A549 (cell line): Measurements from ENCODE around the gene ZNF214. TPM values are rescaled to one million over a fixed set of nuclear protein-coding genes. Genes with fewer than 3 reads are reported as not detected.

Source experiments
- ATAC-seq, 2 experiments: fragments of 200-7000 bp in 1 of 2; fragments of >200 bp in 1 of 2; cut with Nextera tagmentation in 1 of 2; cut with Tn5 transposase in 1 of 2; 3 replicates each; pipeline versions ENCODE4 v1.8.0 to v1.9.1; 2018 to 2020; ENCODE audit warnings: mild to moderate bottlenecking in 1 of 2, moderate library complexity in 1 of 2
- CTCF ChIA-PET: fragments of 300-600 bp; sonication (Branson Sonifier 250); formaldehyde crosslinking; extraction: SDS; loops from one replicate; lab custom pipeline; 2021; ENCODE audit warnings: antibody characterized with exemption, inconsistent platforms; lab: Yijun Ruan, JAX
- POLR2A ChIA-PET: fragments of 350-600 bp; formaldehyde crosslinking; extraction: SDS; loops from one replicate; lab custom pipeline; 2021; ENCODE audit warnings: antibody characterized with exemption, inconsistent platforms; lab: Yijun Ruan, JAX
- DNase-seq, 2 experiments: peaks; one replicate each; pipeline versions ENCODE4 v3.0.0 to v3.0.0-alpha.2; 2011 to 2016; ENCODE audit warnings: low read depth in 1 of 2, low spot score in 1 of 2
- FAIRE-seq: peaks from 2 replicates; lab custom pipeline; 2011; peaks lifted over from hg19 to GRCh38; lab: Jason Lieb, UNC
- H3K27ac ChIP-seq, 2 experiments: fragments of >200 bp; sonication (Bioruptor Twin); formaldehyde crosslinking; 3 replicates each; pipeline ENCODE4 v1.5.1; 2016 to 2017
- H3K4me1 ChIP-seq: fragments of >200 bp; sonication (Bioruptor Twin); formaldehyde crosslinking; 3 replicates; pipeline ENCODE4 v1.6.1; 2016
- H3K4me2 ChIP-seq: fragments of >200 bp; sonication (Bioruptor Twin); formaldehyde crosslinking; 3 replicates; pipeline ENCODE4 v1.6.1; 2016
- H3K4me3 ChIP-seq: fragments of >200 bp; sonication (Bioruptor Twin); formaldehyde crosslinking; 3 replicates; pipeline ENCODE4 v1.5.1; 2016
- H3K9me3 ChIP-seq: fragments of >200 bp; sonication (Bioruptor Twin); formaldehyde crosslinking; 3 replicates; pipeline ENCODE4 v1.6.1; 2016
- CBX8 ChIP-seq: fragments of 200-600 bp; sonication (generic); IDR thresholded peaks from 2 replicates; pipeline ENCODE4 v1.6.1; 2016
- CHD4 ChIP-seq: fragments of 200-600 bp; sonication (generic); IDR thresholded peaks from 2 replicates; pipeline ENCODE4 v1.6.1; 2016; ENCODE audit warnings: antibody characterized with exemption, mild to moderate bottlenecking, borderline replicate concordance
- EHF ChIP-seq: fragments of 250-450 bp; sonication (Bioruptor Pico); IDR thresholded peaks from 2 replicates; pipeline ENCODE4 v1.5.0; 2020; ENCODE audit warnings: mild to moderate bottlenecking
- EHMT2 ChIP-seq: fragments of 200-600 bp; sonication (generic); IDR thresholded peaks from 2 replicates; pipeline ENCODE4 v1.6.1; 2016; ENCODE audit warnings: antibody characterized with exemption, low read depth, mild to moderate bottlenecking, moderate library complexity
- ELK1 ChIP-seq: fragments of 150-350 bp; IDR thresholded peaks from 2 replicates; pipeline ENCODE4 v1.6.1; 2014; ENCODE audit warnings: low read depth, mild to moderate bottlenecking, low read length
- EP300 ChIP-seq, 2 experiments: fragments of >200 bp; sonication (Bioruptor Twin); formaldehyde crosslinking; IDR thresholded peaks; 2 replicates in 1 of 2; 3 replicates in 1 of 2; pipeline ENCODE4 v1.6.1; 2016 to 2017
- ESRRA ChIP-seq: fragments of 150-350 bp; IDR thresholded peaks from 2 replicates; pipeline ENCODE4 v1.6.1; 2014; ENCODE audit warnings: mild to moderate bottlenecking, low read length, borderline replicate concordance
- FOSB ChIP-seq: fragments of 250-450 bp; sonication (Bioruptor Pico); IDR thresholded peaks from 2 replicates; pipeline ENCODE4 v1.5.0; 2020; ENCODE audit warnings: mild to moderate bottlenecking, moderate library complexity
- FOXS1 ChIP-seq: fragments of 250-450 bp; sonication (Bioruptor Pico); IDR thresholded peaks from 2 replicates; pipeline ENCODE4 v1.5.0; 2020; ENCODE audit warnings: mild to moderate bottlenecking, moderate library complexity
- HES2 ChIP-seq: fragments of >200 bp; sonication (Bioruptor Twin); formaldehyde crosslinking; IDR thresholded peaks from 2 replicates; pipeline ENCODE4 v1.6.1; 2016
- HOXA7 ChIP-seq: fragments of 250-450 bp; sonication (Bioruptor Pico); IDR thresholded peaks from 2 replicates; pipeline ENCODE4 v1.5.0; 2020; ENCODE audit warnings: mild to moderate bottlenecking, moderate library complexity
- HOXB5 ChIP-seq: fragments of 250-450 bp; sonication (Bioruptor Pico); IDR thresholded peaks from 2 replicates; pipeline ENCODE4 v1.5.0; 2020; ENCODE audit warnings: mild to moderate bottlenecking, moderate library complexity
- JUNB ChIP-seq: fragments of >200 bp; sonication (Bioruptor Twin); formaldehyde crosslinking; IDR thresholded peaks from 2 replicates; pipeline ENCODE4 v1.6.1; 2016
- MAFK ChIP-seq: fragments of 450-650 bp; IDR thresholded peaks from 2 replicates; pipeline ENCODE4 v1.6.1; 2014; ENCODE audit not compliant: partially characterized antibody
- NPAS2 ChIP-seq: fragments of 250-450 bp; sonication (Bioruptor Pico); IDR thresholded peaks from 2 replicates; pipeline ENCODE4 v1.8.0; 2022; ENCODE audit warnings: mild to moderate bottlenecking, moderate library complexity, borderline replicate concordance
- PBX3 ChIP-seq: IDR thresholded peaks from 2 replicates; pipeline ENCODE4 v1.6.1; 2012
- POLR2A ChIP-seq: IDR thresholded peaks from 2 replicates; pipeline ENCODE4 v1.6.1; 2012; ENCODE audit warnings: mild to moderate bottlenecking, low read length
- POLR2AphosphoS2 ChIP-seq: conservative IDR thresholded peaks from 2 replicates; pipeline ENCODE4 v1.6.1; 2012; ENCODE audit warnings: low read length, improper control_type of control experiment, inconsistent platforms
- RAD21 ChIP-seq, 2 experiments: fragments of >200 bp in 1 of 2; sonication (Bioruptor Twin) in 1 of 2; formaldehyde crosslinking in 1 of 2; IDR thresholded peaks in 1 of 2; conservative IDR thresholded peaks in 1 of 2; 2 replicates in 1 of 2; 3 replicates in 1 of 2; pipeline ENCODE4 v1.6.1; 2012 to 2018; ENCODE audit warnings: inconsistent platforms in 1 of 2
- RARB ChIP-seq: fragments of 250-450 bp; sonication (Bioruptor Pico); IDR thresholded peaks from 2 replicates; pipeline ENCODE4 v1.8.0; 2021; ENCODE audit warnings: mild to moderate bottlenecking, moderate library complexity
- RCOR1 ChIP-seq: fragments of 150-350 bp; IDR thresholded peaks from 2 replicates; pipeline ENCODE4 v1.6.1; 2014; ENCODE audit warnings: antibody characterized with exemption, low read length, low read depth
- RFX5 ChIP-seq: fragments of 450-650 bp; IDR thresholded peaks from 2 replicates; pipeline ENCODE4 v1.7.1; 2014; ENCODE audit warnings: antibody characterized with exemption, mild to moderate bottlenecking, moderate library complexity
- SMC3 ChIP-seq: fragments of >200 bp; sonication (Bioruptor Twin); formaldehyde crosslinking; IDR thresholded peaks from 3 replicates; pipeline ENCODE4 v1.6.1; 2018; ENCODE audit warnings: inconsistent platforms
- SREBF2 ChIP-seq: fragments of 450-650 bp; IDR thresholded peaks from 2 replicates; pipeline ENCODE4 v1.6.1; 2014; ENCODE audit warnings: mild to moderate bottlenecking, moderate library complexity
- TP53 ChIP-seq: fragments of 250-450 bp; sonication (Bioruptor Pico); IDR thresholded peaks from 2 replicates; pipeline ENCODE4 v1.5.0; 2021; ENCODE audit warnings: mild to moderate bottlenecking, moderate library complexity
- ZNF302 ChIP-seq: fragments of 250-450 bp; sonication (Bioruptor Pico); IDR thresholded peaks from 2 replicates; pipeline ENCODE4 v1.9.0; 2021; ENCODE audit warnings: inconsistent platforms, mild to moderate bottlenecking, moderate library complexity
- WGBS: methylation state at CpG from one replicate; pipeline ENCODE4 v1.1.6; 2017; ENCODE audit errors: missing lambda C conversion rate; 5-methylcytosine and 5-hydroxymethylcytosine counted together
- polyA plus RNA-seq, 4 experiments: library from polyadenylated mRNA; depleted of rRNA in 3 of 4; stranded (reverse); fragments of >200 nt; fragmentation: RNase III in 1 of 4; extraction: RNeasy Plus Mini Kit Qiagen cat#74134 plus additional on column Dnase treatment in 1 of 4; gene quantifications; 2 replicates in 3 of 4; 3 replicates in 1 of 4; pipeline ENCODE4 v1.2.3, GENCODE V29; 2011 to 2017
- TF ChIP-seq, protein P1 (sequence below): fragments of 250-450 bp; sonication (Bioruptor Pico); IDR thresholded peaks from 2 replicates; pipeline ENCODE4 v1.5.0; 2021; ENCODE audit warnings: mild to moderate bottlenecking, moderate library complexity, borderline replicate concordance
- TF ChIP-seq, protein P2 (sequence below): fragments of >200 bp; sonication (Bioruptor Twin); formaldehyde crosslinking; IDR thresholded peaks from 3 replicates; pipeline ENCODE4 v1.5.1; 2016

The ZNF214 gene
- polyA plus RNA-seq, 2 of the 4 experiments (the other 2 are of a cell fraction) = 0.70 to 2.1 TPM

DNA sequence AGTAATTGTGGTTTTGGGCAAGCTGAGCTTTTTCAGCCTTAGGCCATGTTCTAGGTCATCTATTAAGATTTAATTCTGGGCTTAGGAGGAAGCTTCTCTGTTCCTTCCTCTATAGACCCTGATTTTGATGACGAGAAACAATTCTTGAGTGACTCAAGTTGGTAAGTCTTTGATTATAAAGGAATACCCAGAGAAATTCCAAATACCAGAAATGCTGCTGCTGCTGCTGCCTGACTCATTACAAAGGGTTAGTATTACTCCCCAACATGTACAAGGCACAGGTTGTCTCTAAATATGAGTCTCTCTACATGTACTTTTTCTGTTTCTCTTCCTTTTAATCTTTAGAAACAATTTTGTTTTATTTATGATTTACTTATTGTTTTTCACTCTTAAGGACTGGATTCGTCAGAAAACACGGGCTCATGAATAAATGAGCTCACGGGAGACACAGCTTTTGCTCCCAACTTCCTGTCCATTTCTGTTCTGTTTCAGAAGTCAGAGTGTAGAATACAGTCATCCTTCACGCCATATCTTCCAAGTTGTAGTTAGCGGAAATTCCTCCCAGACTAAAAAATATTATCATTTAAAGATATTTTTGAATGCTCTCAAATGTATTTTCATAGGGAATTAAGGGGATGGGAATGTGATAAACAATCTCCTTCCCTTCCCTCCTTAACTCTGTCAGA lies 36.8 kb upstream of the ZNF214 start:
- Histone ChIP-seq H3K9me3 (no peaks in the 10 kb centered on the region), H3K27ac (no peak overlapping the region), H3K4me3 (no peak overlapping the region), H3K4me2 (no peak overlapping the region), H3K4me1 (no peaks in the 10 kb centered on the region)
- ChIA-PET CTCF (interaction anchor here (0.6 kb wide), 1 partner anchor 523 kb away, joined by 4 read pairs; no protein-coding TSS in a partner anchor), POLR2A (no interaction called here)
- ATAC-seq = no peak
- no peak for TF ChIP-seq EP300 (IDR thresholded peaks at IDR 0.05)
- TF ChIP-seq FOXS1 = no peak
- no peak for TF ChIP-seq HOXB5
- TF ChIP-seq CHD4 = no peak
- no peak for TF ChIP-seq SMC3
- no peak for TF ChIP-seq EHMT2
- TF ChIP-seq POLR2A = no peak
- TF ChIP-seq PBX3 = no peak
- no peak for TF ChIP-seq RCOR1
- TF ChIP-seq TP53 (CRISPR knock-in tag) = no peak
- TF ChIP-seq, protein P1, sequence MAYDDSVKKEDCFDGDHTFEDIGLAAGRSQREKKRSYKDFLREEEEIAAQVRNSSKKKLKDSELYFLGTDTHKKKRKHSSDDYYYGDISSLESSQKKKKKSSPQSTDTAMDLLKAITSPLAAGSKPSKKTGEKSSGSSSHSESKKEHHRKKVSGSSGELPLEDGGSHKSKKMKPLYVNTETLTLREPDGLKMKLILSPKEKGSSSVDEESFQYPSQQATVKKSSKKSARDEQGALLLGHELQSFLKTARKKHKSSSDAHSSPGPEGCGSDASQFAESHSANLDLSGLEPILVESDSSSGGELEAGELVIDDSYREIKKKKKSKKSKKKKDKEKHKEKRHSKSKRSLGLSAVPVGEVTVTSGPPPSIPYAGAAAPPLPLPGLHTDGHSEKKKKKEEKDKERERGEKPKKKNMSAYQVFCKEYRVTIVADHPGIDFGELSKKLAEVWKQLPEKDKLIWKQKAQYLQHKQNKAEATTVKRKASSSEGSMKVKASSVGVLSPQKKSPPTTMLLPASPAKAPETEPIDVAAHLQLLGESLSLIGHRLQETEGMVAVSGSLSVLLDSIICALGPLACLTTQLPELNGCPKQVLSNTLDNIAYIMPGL (CRISPR knock-in tag) = no peak
- TF ChIP-seq, protein P2, sequence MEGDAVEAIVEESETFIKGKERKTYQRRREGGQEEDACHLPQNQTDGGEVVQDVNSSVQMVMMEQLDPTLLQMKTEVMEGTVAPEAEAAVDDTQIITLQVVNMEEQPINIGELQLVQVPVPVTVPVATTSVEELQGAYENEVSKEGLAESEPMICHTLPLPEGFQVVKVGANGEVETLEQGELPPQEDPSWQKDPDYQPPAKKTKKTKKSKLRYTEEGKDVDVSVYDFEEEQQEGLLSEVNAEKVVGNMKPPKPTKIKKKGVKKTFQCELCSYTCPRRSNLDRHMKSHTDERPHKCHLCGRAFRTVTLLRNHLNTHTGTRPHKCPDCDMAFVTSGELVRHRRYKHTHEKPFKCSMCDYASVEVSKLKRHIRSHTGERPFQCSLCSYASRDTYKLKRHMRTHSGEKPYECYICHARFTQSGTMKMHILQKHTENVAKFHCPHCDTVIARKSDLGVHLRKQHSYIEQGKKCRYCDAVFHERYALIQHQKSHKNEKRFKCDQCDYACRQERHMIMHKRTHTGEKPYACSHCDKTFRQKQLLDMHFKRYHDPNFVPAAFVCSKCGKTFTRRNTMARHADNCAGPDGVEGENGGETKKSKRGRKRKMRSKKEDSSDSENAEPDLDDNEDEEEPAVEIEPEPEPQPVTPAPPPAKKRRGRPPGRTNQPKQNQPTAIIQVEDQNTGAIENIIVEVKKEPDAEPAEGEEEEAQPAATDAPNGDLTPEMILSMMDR = no peak
- TF ChIP-seq SREBF2 = no peak
- TF ChIP-seq EHF = no peak
- TF ChIP-seq POLR2AphosphoS2 = no peak
- TF ChIP-seq HES2 = no peak
- TF ChIP-seq FOSB (CRISPR knock-in tag) = no peak
- TF ChIP-seq ESRRA = no peak
- no peak for TF ChIP-seq RAD21 (conservative IDR thresholded peaks at IDR 0.05 in 1 of 2, IDR thresholded peaks at IDR 0.05 in 1 of 2)
- no peak for TF ChIP-seq ELK1
- no peak for FAIRE-seq
- WGBS = 20% methylated on average over 6 of the region's 6 CpGs
- no peak for DNase-seq

DNA sequence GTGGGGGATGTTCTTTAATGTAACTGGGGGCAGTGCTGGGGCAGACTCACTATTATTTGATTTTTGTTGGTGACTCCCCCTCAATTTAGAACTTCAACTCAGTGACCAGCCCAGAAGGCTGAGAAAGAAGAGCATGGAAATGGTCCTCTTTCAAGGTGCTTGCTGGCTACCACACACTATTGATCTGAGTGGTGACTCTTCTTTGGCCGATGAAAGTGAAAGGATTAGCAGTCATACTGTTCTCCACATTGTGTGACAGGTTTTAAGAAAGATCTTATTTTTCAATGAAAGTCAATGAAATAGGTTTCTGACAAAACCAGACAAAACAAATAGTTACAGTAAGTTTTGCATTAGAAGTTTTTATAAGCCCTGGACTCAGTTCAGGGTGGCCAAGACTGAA lies 30.0 kb upstream of the ZNF214 start:
- 95% methylated on average over 1 of the region's 1 CpG for WGBS
- H3K9me3 ChIP-seq = no peaks in the 10 kb centered on the region
- FAIRE-seq = no peak
- no peak for TF ChIP-seq NPAS2 (CRISPR knock-in tag)
- TF ChIP-seq, protein P2 = no peak
- TF ChIP-seq POLR2A = no peak
- TF ChIP-seq RARB (CRISPR knock-in tag) = no peak
- no peak for TF ChIP-seq HOXA7
- TF ChIP-seq ZNF302 (CRISPR knock-in tag) = no peak
- no peak for TF ChIP-seq RFX5
- TF ChIP-seq, protein P1 (CRISPR knock-in tag) = no peak
- no peak for TF ChIP-seq MAFK
- TF ChIP-seq JUNB = no peak
- TF ChIP-seq CBX8 = no peak
- TF ChIP-seq, all 56 proteins: peak for 0
- ChIA-PET POLR2A (no interaction called here), CTCF (no interaction called here)
- ATAC-seq (no peak), DNase-seq (no peak)
- Histone ChIP-seq H3K27ac (no peak overlapping the region), H3K4me3 (no peak overlapping the region), H3K4me2 (no peak overlapping the region), H3K4me1 (no peaks in the 10 kb centered on the region)
